ENCODE measurements around the gene CLMP.
"Not testable (repeated sequence)": the region's sequence is repeated elsewhere in the genome, so short reads cannot be mapped to it uniquely, and the experiment has no call there.

Gene CLMP

GRCh38 chr11:123217897-123218296 lies 22.8 kb upstream of the CLMP start:
- no peak for DNase-seq (ENCODE audit: low read depth in 2 of 2)

- DNase-seq (ENCODE audit: low read depth in 2 of 2) = no peak
Observed at GRCh38 chr11:123216249-123216648, 21.2 kb upstream of the CLMP start.

GRCh38 chr11:123214940-123215339 lies 19.9 kb upstream of the CLMP start:
- DNase-seq (ENCODE audit: low read depth in 2 of 2) = no peak

DNA sequence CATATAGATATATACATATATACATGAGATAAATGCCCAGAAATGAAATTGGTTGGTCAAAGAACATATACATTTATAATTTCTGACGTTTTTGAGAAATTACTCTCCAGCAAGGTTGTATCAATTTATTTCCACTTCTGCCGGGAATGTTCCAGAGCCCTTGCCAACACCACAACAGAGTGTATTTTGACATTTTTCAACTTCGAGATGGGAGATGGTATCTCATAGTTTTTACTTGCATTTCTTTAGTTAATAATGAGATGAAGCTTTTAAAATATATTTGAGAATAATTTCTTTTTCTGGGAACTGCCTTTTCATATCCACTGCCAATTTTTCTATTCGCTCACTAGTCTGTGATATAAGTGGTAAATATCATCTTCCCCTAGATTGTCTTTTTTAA lies 19.3 kb upstream of the CLMP start:
- DNase-seq (ENCODE audit: low read depth in 2 of 2) = no peak

GRCh38 chr11:123213307-123213771 lies 18.3 kb upstream of the CLMP start:
- DNase-seq (ENCODE audit: low read depth in 2 of 2) = no peak

DNA sequence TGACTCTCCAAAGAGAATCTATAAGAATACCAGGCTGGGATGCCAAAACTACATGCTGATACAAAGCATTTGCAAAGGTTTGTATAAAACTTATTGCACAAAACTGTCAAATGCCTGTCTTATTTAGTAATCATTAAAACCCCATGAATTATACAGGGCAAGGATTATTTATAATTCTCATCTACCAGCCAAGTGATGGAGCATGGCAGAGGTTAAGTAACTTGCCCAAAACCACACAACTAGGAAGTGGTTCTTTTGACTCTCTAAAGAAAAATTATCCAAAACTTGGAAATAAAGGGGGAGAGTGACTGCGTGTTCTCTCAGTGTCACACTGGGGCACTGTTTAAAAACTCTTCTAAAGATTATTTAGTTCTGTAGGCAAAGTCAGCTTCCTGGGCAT lies 17.4 kb upstream of the CLMP start:
- DNase-seq (ENCODE audit: low read depth in 2 of 2) = no peak

GRCh38 chr11:123211981-123212380 lies 16.9 kb upstream of the CLMP start:
- DNase-seq (ENCODE audit: low read depth in 2 of 2) = no peak

GRCh38 chr11:123211149-123211852 lies 16.3 kb upstream of the CLMP start:
- DNase-seq (ENCODE audit: low read depth in 2 of 2) = no peak

GRCh38 chr11:123209591-123209990 lies 14.5 kb upstream of the CLMP start:
- DNase-seq (ENCODE audit: low read depth in 2 of 2) = no peak

DNA sequence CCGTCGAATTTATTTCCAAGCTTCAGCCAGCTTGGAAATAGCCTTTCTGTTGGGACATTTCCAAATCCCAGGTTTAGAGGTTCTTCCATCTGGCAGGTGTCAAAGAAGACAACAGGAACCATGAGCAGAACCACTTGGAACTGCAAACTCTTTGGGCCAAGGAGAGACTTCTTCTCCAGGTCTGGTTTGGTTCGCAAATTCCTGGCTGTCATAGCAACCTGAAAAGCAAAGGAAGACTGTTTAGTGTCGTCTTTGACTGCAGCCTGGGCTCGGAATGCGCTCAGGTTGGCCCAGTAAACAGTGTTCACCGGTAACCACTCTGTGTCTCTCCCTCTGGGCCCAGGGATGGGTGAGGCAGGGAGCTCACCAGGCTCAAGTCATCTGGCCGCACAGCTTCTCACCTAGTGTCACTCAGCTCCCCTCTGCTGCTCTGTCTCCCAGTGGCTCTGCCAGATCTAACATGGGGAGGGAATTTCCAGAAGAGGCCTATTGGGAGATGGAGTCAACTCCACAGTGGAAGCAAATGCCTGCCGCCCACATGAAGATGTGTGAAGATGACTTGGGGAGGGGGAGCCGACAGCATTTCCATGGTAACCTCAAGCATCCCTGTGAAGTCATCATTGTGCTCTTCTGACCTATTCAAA lies 11.9 kb upstream of the CLMP start:
- no peak for DNase-seq (ENCODE audit: low read depth in 2 of 2)

DNA sequence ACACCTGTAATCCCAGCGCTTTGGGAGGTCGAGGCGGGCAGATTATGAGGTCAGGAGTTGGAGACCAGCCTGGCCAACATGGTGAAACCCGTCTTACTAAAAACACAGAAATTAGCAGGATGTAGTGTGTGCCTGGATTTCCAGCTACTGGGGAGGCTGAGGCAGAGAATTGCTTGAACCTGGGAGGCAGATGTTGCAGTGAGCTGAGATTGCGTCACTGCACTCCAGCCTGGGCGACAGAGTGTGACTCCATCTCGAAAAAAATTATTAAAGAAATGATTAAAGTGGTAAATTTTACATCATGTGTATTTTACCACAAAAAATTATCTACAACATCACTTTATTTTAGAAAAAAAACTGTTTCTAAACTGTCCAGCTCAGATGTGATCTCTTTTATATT lies 11.0 kb upstream of the CLMP start:
- DNase-seq (ENCODE audit: low read depth in 2 of 2) = not testable (repeated sequence)

- DNase-seq (ENCODE audit: low read depth in 2 of 2) = no peak
Observed at GRCh38 chr11:123203934-123204333, 8.9 kb upstream of the CLMP start.

DNA sequence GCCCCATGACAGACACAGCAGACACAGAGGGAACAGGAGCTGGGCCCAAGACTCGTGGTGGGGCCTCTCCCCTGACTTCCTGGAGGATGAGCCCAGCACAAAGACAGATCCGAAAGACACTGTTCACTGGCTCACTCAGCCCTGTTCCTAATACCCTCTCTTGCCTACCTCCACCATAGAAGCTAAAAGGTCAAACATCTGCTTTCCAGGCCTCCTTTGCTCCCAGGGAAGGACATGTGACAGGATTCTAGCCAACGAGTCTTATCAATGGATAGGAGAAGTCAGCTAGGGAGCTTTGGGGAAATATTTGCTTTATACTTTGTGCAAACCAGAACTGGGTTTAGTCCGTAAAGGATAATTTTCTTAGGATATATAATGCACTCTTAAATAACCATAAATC lies 8.4 kb upstream of the CLMP start:
- no peak for DNase-seq (ENCODE audit: low read depth in 2 of 2)

DNA sequence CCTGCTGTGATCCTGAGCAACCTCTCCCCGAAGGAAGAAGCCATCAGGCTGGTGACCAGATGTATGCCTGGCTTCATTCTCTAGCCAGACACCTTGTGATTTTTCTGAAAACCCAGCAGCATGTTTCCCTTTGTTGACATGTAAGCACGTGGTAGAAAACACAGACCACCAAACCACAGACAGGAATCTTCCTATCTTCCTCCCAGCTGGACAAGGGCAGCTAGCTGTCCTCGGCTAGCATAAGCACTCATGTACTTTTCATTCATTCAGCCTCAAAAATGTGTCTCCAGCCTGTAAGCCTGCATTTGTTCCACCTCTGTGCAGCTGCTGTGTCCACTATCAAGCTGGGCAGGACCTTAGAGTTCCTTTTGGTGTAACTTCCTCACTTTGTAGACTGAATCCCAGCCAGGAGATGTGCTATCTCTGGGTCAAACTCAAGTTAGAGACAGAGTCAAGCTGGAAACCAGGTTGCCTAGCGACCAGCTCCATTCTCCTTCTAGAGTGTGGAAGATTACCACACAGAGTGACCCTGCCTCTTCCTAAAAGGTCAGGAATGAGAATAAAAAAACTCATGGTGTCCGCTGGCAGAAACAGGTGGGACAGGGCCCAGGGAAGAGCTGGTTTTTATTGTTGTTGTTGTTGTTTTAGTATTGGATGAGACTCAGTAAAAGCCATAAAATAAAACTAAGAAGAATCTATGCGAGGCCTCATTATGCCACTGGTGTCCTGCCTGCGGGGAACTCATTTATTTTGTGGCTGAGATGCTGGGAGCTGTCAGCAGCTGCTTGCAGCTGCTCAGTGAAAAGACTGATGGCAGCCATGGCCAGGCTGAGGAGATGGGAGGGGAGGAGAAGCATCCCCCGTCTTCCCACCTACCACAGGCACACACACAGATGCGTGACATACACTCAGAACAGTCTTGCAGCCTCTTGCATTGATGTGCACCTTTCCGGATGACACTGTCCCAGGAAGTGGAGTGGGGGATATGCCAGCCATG lies 7.4 kb upstream of the CLMP start:
- DNase-seq (ENCODE audit: low read depth in 2 of 2) = no peak

GRCh38 chr11:123200264-123200663 lies 5.2 kb upstream of the CLMP start:
- no peak for DNase-seq (ENCODE audit: low read depth in 2 of 2)

GRCh38 chr11:123197711-123198110 lies 2.7 kb upstream of the CLMP start:
- no peak for DNase-seq (ENCODE audit: low read depth in 2 of 2)

DNA sequence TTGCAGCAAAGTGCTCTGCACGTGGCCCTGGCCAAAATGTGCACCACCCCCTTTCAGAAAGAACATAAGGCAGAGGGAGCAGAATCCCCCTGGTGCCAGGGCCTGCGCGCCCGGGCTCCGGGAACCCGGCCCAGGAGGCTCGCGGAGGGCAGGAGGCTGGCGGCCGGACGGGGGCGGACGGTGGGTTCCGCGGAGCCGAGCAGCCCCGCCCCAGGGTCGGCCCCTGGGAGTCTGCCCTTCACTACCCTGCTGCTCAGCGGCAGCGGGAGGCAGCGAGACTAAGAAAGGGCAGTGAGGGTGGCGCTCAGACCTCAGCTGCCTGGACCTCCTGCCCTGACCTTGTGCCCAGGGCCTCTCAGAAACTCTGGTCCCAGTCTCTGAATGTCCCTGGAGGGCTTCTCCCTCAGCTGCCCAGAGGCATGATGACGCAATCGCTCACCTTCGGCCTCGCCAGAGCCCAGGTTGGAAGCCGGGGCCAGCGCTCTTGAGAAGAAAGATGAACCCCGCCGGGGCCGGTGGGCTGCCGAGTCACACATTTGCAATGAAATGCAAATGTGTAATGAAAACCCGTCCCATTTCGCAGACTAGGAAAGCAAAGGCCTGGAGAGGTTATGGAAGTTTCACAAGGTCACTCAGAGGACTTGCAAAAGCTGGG lies 1.1 kb upstream of the CLMP start:
- no peak for DNase-seq (ENCODE audit: low read depth in 2 of 2)

DNA sequence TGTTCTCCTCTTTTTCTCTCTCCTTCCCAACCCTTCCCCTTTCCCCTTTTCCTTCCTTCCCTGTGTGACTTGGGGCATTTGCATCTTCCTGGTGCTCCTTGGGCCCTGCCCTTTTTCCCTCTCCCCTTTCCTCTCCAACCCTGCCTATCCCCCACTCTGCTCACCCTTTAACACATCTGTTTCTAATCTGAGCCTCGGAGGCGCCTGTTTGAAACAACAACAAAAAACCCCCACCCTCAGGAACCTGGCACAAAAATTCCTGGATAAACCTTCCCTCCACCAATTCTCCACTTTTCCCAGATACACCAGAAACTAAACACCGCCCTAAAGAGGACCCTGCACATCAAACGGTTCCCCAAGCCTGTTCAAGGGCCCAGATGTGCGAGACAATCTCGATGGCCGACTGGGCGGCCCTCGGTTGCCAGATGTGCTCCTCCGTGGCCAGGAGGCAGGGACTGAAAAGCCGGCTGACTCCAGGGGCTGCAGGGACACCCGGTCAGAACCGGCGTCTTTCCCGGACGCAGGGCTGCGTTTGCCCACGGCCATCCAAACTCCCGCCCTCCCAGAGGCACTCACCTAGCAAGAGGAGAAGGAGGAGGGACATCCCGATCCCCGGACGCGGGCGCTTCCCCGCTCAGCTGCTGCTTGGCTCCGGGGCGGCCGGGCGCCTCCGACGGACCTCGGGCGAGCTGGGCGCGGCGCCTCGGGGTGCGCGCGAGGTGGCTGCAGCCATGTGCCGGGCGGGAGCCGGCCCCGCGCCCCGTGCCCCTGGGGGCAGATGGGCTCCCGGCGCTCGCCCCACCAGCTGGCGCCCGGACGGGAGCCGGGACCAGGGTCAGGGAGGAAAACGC lies 486 bp downstream of the CLMP start:
- no peak for DNase-seq (ENCODE audit: low read depth in 2 of 2)

- no peak for DNase-seq (ENCODE audit: low read depth in 2 of 2)
Observed at GRCh38 chr11:123193742-123194141, 1.3 kb downstream of the CLMP start.

- no peak for DNase-seq (ENCODE audit: low read depth in 2 of 2)
Observed at GRCh38 chr11:123191939-123192338, 3.1 kb downstream of the CLMP start.

DNA sequence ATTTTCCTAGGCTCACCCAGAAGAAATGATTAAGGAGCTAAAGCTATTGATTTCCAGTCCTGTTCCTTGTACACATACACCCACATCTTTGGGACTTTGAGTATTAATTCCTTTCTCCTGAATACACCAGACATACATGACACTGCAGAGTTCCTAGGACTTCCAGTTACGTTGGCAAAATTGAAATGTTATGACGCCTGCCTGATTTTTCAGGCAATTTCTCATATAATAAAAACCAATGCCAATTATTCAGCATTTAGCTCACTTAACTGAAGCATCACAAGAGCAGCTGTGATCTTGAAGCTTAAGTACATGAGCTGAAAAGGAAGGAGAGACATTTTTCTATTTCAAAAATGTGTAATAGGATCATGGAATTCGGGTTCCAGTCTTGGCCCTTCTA lies 4.5 kb downstream of the CLMP start:
- no peak for DNase-seq (ENCODE audit: low read depth in 2 of 2)
